Parathyroid adenoma (tissue), 2 donors: ENCODE data around the gene ASB1.

Experiments
- H2AFZ ChIP-seq: fragments of 300-600 bp; sonication (generic); one replicate; pipeline ENCODE4 v1.7.0; 2017; ENCODE audit warnings: antibody characterized with exemption, mild to moderate bottlenecking
- H3K27ac ChIP-seq: fragments of 300-600 bp; sonication (generic); one replicate; pipeline ENCODE4 v1.7.0; 2017
- H3K27me3 ChIP-seq: fragments of 300-600 bp; sonication (generic); one replicate; pipeline ENCODE4 v1.7.0; 2017; ENCODE audit warnings: low read length; ENCODE audit not compliant: control insufficient read depth, insufficient read depth
- H3K36me3 ChIP-seq: fragments of 300-600 bp; sonication (generic); one replicate; pipeline ENCODE4 v1.7.0; 2017; ENCODE audit warnings: low read length; ENCODE audit not compliant: control insufficient read depth, insufficient read depth
- H3K4me1 ChIP-seq: fragments of 300-600 bp; sonication (generic); one replicate; pipeline ENCODE4 v1.7.0; 2017; ENCODE audit warnings: control low read depth
- H3K4me2 ChIP-seq: fragments of 300-600 bp; sonication (generic); one replicate; pipeline ENCODE4 v1.7.0; 2017; ENCODE audit warnings: low read length
- H3K4me3 ChIP-seq: fragments of 300-600 bp; sonication (generic); one replicate; pipeline ENCODE4 v1.7.0; 2017; ENCODE audit warnings: low read depth, low read length
- H3K79me2 ChIP-seq: fragments of 300-600 bp; sonication (generic); one replicate; pipeline ENCODE4 v1.7.0; 2017; ENCODE audit warnings: control low read depth
- H3K9ac ChIP-seq: fragments of 300-600 bp; sonication (generic); one replicate; pipeline ENCODE4 v1.7.0; 2017; ENCODE audit warnings: mild to moderate bottlenecking
- H3K9me3 ChIP-seq: fragments of 300-600 bp; sonication (generic); one replicate; pipeline ENCODE4 v1.7.0; 2017; ENCODE audit warnings: low read length; ENCODE audit not compliant: control insufficient read depth
- CTCF ChIP-seq: fragments of 300-600 bp; sonication (generic); IDR thresholded peaks from one replicate; pipeline ENCODE4 v1.7.0; 2017; ENCODE audit warnings: antibody characterized with exemption, mild to moderate bottlenecking
- donor health status: primary hyperparathyroidism.

The ASB1 gene

GRCh38 chr2:238461051-238461450, 34.3 kb downstream of the ASB1 start:
- Histone ChIP-seq H3K36me3 (no peaks in the 10 kb centered on the region), H3K4me3 (no peak overlapping the region), H3K27ac (no peak overlapping the region), H3K9ac (no peak overlapping the region), H2AFZ (no peak overlapping the region), H3K9me3 (no peaks in the 10 kb centered on the region), H3K4me1 (no peaks in the 10 kb centered on the region), H3K4me2 (no peak overlapping the region), H3K79me2 (no peaks in the 10 kb centered on the region), H3K27me3 (no peaks in the 10 kb centered on the region)
- no peak for TF ChIP-seq CTCF

- Histone ChIP-seq H3K4me1 (no peaks in the 10 kb centered on the region), H3K4me2 (no peak overlapping the region), H3K27ac (no peak overlapping the region), H3K9me3 (no peaks in the 10 kb centered on the region), H3K9ac (no peak overlapping the region), H3K27me3 (no peaks in the 10 kb centered on the region), H3K4me3 (no peak overlapping the region), H3K79me2 (no peaks in the 10 kb centered on the region), H3K36me3 (no peaks in the 10 kb centered on the region), H2AFZ (no peak overlapping the region)
- TF ChIP-seq CTCF: no peak
These were observed 34.8 kb downstream of the ASB1 start for GRCh38 chr2:238461491-238461890.

GRCh38 chr2:238461916-238462315, 35.2 kb downstream of the ASB1 start:
- H3K9ac ChIP-seq: no peak overlapping the region
- H3K27ac ChIP-seq: no peak overlapping the region
- no peak overlapping the region for H3K4me3 ChIP-seq
- TF ChIP-seq CTCF: no peak
- no peaks in the 10 kb centered on the region for H3K36me3 ChIP-seq
- H3K79me2 ChIP-seq: no peaks in the 10 kb centered on the region
- no peaks in the 10 kb centered on the region for H3K4me1 ChIP-seq
- no peaks in the 10 kb centered on the region for H3K9me3 ChIP-seq
- H2AFZ ChIP-seq: no peak overlapping the region
- H3K4me2 ChIP-seq: no peak overlapping the region
- no peaks in the 10 kb centered on the region for H3K27me3 ChIP-seq

DNA sequence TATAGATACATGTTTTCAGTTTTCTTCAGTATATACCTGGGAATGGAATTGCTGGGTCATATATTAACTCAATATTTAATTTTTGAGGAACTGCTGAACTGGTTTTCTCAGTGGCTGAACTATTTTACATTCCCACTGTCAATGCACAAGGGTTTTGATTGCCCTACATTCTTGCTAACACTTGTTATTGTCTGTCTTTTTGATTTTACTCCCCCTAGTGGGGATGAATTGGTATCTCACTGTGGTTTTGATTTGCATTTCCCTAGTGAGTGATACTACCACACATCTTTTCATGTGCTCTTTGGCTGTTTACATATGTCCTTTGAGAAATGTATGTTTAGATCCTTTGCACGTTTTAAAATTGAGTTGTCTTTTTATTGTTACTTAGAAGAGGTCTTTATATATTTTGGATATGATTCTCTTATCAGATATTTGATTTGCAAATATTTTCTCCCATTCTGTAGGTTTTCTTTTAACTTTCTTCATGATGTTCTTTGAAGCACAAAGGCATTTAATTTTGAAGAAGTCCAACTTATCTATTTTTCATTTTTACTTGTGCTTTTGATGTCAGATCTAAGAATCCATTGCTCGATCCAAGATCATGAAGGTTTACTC, 36.2 kb downstream of the ASB1 start:
- H2AFZ ChIP-seq: no peak overlapping the region
- no peaks in the 10 kb centered on the region for H3K79me2 ChIP-seq
- no peaks in the 10 kb centered on the region for H3K27me3 ChIP-seq

More for the DNA sequence above, 36.2 kb downstream of the ASB1 start:
- H3K4me2 ChIP-seq: no peak overlapping the region
- H3K9me3 ChIP-seq: no peaks in the 10 kb centered on the region
- no peaks in the 10 kb centered on the region for H3K4me1 ChIP-seq
- TF ChIP-seq CTCF: peak; percentile 35
- H3K4me3 ChIP-seq: no peak overlapping the region
- H3K27ac ChIP-seq: no peak overlapping the region
- H3K9ac ChIP-seq: no peak overlapping the region
- no peaks in the 10 kb centered on the region for H3K36me3 ChIP-seq
